GM23338 (cell line): ENCODE results near the gene C2CD4D. TPM values are rescaled to one million over a fixed set of nuclear protein-coding genes. Genes with fewer than 3 reads are reported as not detected.

Experiments used
- ATAC-seq: fragments of 200-7000 bp; cut with Tn5 transposase; 3 replicates; pipeline ENCODE4 v1.9.1; 2020
- DNase-seq: peaks from one replicate; pipeline ENCODE4 v3.0.0-alpha.2; 2015; ENCODE audit warnings: low spot score
- H2AFZ ChIP-seq: fragments of 200-600 bp; sonication (generic); 2 replicates; pipeline ENCODE4 v1.8.0; 2016; ENCODE audit warnings: antibody characterized with exemption, mild to moderate bottlenecking, moderate library complexity
- H3F3A ChIP-seq: fragments of 200-600 bp; sonication (generic); replicated peaks from 2 replicates; pipeline ENCODE4 v1.8.0; 2017; ENCODE audit warnings: antibody characterized with exemption, mixed run types, low read depth
- H3K27ac ChIP-seq: fragments of 200-600 bp; sonication (generic); 2 replicates; pipeline ENCODE4 v1.6.1; 2016; ENCODE audit warnings: low read depth
- H3K27me3 ChIP-seq: fragments of 200-600 bp; sonication (generic); 2 replicates; pipeline ENCODE4 v1.8.0; 2016; ENCODE audit warnings: mild to moderate bottlenecking, mixed run types, moderate library complexity; ENCODE audit not compliant: insufficient read depth
- H3K36me3 ChIP-seq: fragments of 200-600 bp; sonication (generic); 2 replicates; pipeline ENCODE4 v1.8.0; 2016; ENCODE audit warnings: mild to moderate bottlenecking; ENCODE audit not compliant: insufficient read depth
- H3K4me1 ChIP-seq: fragments of 200-600 bp; sonication (generic); 2 replicates; pipeline ENCODE4 v1.8.0; 2016; ENCODE audit warnings: mild to moderate bottlenecking, moderate library complexity; ENCODE audit not compliant: insufficient read depth
- H3K4me2 ChIP-seq: fragments of 200-600 bp; sonication (generic); 2 replicates; pipeline ENCODE4 v1.7.1; 2017; ENCODE audit warnings: mixed run types
- H3K4me3 ChIP-seq: fragments of 200-600 bp; sonication (generic); 2 replicates; pipeline ENCODE4 v1.6.1; 2016; ENCODE audit warnings: mixed run types
- H3K79me2 ChIP-seq: fragments of 200-600 bp; sonication (generic); replicated peaks from 2 replicates; pipeline ENCODE4 v1.8.0; 2017; ENCODE audit warnings: mild to moderate bottlenecking; ENCODE audit not compliant: insufficient read depth
- H3K9me2 ChIP-seq: fragments of 200-600 bp; sonication (generic); 2 replicates; pipeline ENCODE4 v1.8.0; 2017; ENCODE audit not compliant: insufficient read depth
- H4K20me1 ChIP-seq: fragments of 200-600 bp; sonication (generic); replicated peaks from 2 replicates; pipeline ENCODE4 v1.8.0; 2017; ENCODE audit warnings: mild to moderate bottlenecking; ENCODE audit not compliant: insufficient read depth
- H3K27ac Mint-ChIP-seq: 2 replicates; pipeline ENCODE4 v1.8.0; 2020; ENCODE audit warnings: inconsistent platforms, mild to moderate bottlenecking, moderate library complexity, mixed read lengths
- H3K27me3 Mint-ChIP-seq: 3 replicates; pipeline ENCODE4 v1.8.0; 2022; ENCODE audit warnings: low read depth, mild to moderate bottlenecking, moderate library complexity, mixed read lengths, inconsistent platforms; ENCODE audit not compliant: insufficient read depth, poor library complexity
- H3K36me3 Mint-ChIP-seq: 3 replicates; pipeline ENCODE4 v1.8.0; 2021; ENCODE audit warnings: low read depth, mild to moderate bottlenecking, inconsistent platforms, moderate library complexity, mixed read lengths
- H3K4me1 Mint-ChIP-seq: 3 replicates; pipeline ENCODE4 v1.8.0; 2020; ENCODE audit warnings: mild to moderate bottlenecking, inconsistent platforms, mixed read lengths
- H3K4me3 Mint-ChIP-seq: 3 replicates; pipeline ENCODE4 v1.8.0; 2021; ENCODE audit warnings: moderate library complexity, mild to moderate bottlenecking, inconsistent platforms, mixed read lengths
- H3K9me3 Mint-ChIP-seq: 3 replicates; pipeline ENCODE4 v1.8.0; 2020; ENCODE audit warnings: moderate library complexity, mild to moderate bottlenecking, inconsistent platforms, mixed read lengths
- CREB1 ChIP-seq: fragments of 250-450 bp; sonication (Bioruptor Pico); IDR thresholded peaks from 2 replicates; pipeline ENCODE4 v1.5.0; 2020; ENCODE audit warnings: low read depth, mild to moderate bottlenecking, moderate library complexity
- EZH2 ChIP-seq: fragments of 200-600 bp; sonication (generic); IDR thresholded peaks from one replicate; pipeline ENCODE4 v1.8.0; 2017; ENCODE audit warnings: antibody characterized with exemption, mild to moderate bottlenecking, low read depth; ENCODE audit not compliant: unreplicated experiment
- EZH2phosphoT487 ChIP-seq: fragments of 200-600 bp; sonication (generic); IDR thresholded peaks from one replicate; pipeline ENCODE4 v1.8.1; 2018; ENCODE audit warnings: antibody characterized with exemption; ENCODE audit not compliant: unreplicated experiment
- JUNB ChIP-seq: IDR thresholded peaks from one replicate; pipeline ENCODE4 v1.6.1; 2016; ENCODE audit warnings: antibody characterized with exemption; ENCODE audit not compliant: unreplicated experiment
- NANOG ChIP-seq: IDR thresholded peaks from 2 replicates; pipeline ENCODE4 v1.6.1; 2016; ENCODE audit warnings: antibody characterized with exemption, borderline replicate concordance
- POLR2AphosphoS5 ChIP-seq: IDR thresholded peaks from 2 replicates; pipeline ENCODE4 v1.6.1; 2016; ENCODE audit warnings: antibody characterized with exemption, low read depth
- STAT1 ChIP-seq: IDR thresholded peaks from one replicate; pipeline ENCODE4 v1.6.1; 2016; ENCODE audit warnings: antibody characterized with exemption; ENCODE audit not compliant: unreplicated experiment
- ZNF114 ChIP-seq: fragments of 250-450 bp; sonication (Bioruptor Pico); IDR thresholded peaks from 2 replicates; pipeline ENCODE4 v1.5.0; 2020; ENCODE audit warnings: mild to moderate bottlenecking, moderate library complexity
- ZNF331 ChIP-seq: fragments of 250-450 bp; sonication (Bioruptor Pico); IDR thresholded peaks from 2 replicates; pipeline ENCODE4 v1.5.0; 2020; ENCODE audit warnings: low read depth, mild to moderate bottlenecking, moderate library complexity
- polyA plus RNA-seq: library from polyadenylated mRNA; unstranded; fragments of >200 nt; fragmentation: Nextera tagmentation; extraction: Ambion mirVana; gene quantifications from 2 replicates; pipeline ENCODE4 v1.2.1, GENCODE V29; 2016
- total RNA-seq: library from RNA; depleted of rRNA; stranded (reverse); fragments of >200 nt; shearing (Covaris generic); gene quantifications from 2 replicates; pipeline ENCODE4 v1.2.3, GENCODE V29; 2014
- TF ChIP-seq, protein P1 (sequence below): fragments of 250-450 bp; sonication (Bioruptor Pico); IDR thresholded peaks from 2 replicates; pipeline ENCODE4 v1.5.0; 2020; ENCODE audit warnings: mild to moderate bottlenecking, moderate library complexity
- TF ChIP-seq, protein P2 (sequence below), 2 experiments: fragments of 200-600 bp in 1 of 2; sonication (generic) in 1 of 2; conservative IDR thresholded peaks; 2 replicates each; pipeline versions ENCODE4 v1.5.1 to v1.6.1; 2016 to 2017; ENCODE audit warnings: antibody characterized with exemption in 2 of 2, low read depth in 2 of 2, mild to moderate bottlenecking in 2 of 2, moderate library complexity in 1 of 2
- TF ChIP-seq, protein P3 (sequence below): IDR thresholded peaks from one replicate; pipeline ENCODE4 v1.6.1; 2018; ENCODE audit warnings: antibody characterized with exemption; ENCODE audit not compliant: unreplicated experiment
- TF ChIP-seq, protein P4 (sequence below): IDR thresholded peaks from 2 replicates; pipeline ENCODE4 v1.6.1; 2016; ENCODE audit warnings: antibody characterized with exemption

The C2CD4D gene
- total and polyA plus RNA-seq, 2 experiments from 2014 or later = 0.35 to 0.82 TPM

DNA sequence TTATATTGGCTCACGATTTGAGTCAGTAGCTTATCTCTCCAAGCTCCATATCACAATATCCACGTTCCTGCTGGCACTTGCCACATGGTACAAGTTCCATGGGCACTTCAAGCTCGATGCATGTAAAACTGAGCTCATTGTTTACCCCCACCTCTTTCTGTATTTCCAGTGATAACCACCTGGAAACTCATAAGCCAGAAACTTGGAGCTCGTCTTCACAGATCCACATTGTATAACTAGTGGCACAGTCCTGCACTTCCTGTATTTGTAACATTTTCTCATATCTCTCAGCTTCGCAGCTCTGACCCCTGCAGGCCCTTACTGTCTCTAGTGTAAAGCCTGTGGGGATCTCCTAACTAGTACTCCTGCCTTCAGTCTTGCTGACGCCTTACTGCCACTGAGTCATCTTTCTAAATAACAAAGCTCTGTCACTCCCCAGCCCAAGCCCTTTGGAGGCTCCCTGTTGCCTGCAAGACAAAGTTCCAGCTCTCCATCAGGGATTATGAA is 6.5 kb upstream of the C2CD4D start:
- H3K4me3 ChIP-seq = no peak overlapping the region
- no peaks in the 10 kb centered on the region for H3K36me3 ChIP-seq
- peaks cover 10% of the 10 kb centered on the region for H3K27me3 ChIP-seq
- Mint-ChIP-seq H3K4me3 (no peak overlapping the region), H3K27me3 (peaks cover 7% of the 10 kb centered on the region), H3K27ac (no peak overlapping the region; the same call in 1 of the 2 replicates), H3K36me3 (no peaks in the 10 kb centered on the region; the same call in 2 of the 3 replicates), H3K4me1 (peaks cover 14% of the 10 kb centered on the region), H3K9me3 (no peaks in the 10 kb centered on the region)
- no peak for TF ChIP-seq CREB1
- TF ChIP-seq, protein P1, sequence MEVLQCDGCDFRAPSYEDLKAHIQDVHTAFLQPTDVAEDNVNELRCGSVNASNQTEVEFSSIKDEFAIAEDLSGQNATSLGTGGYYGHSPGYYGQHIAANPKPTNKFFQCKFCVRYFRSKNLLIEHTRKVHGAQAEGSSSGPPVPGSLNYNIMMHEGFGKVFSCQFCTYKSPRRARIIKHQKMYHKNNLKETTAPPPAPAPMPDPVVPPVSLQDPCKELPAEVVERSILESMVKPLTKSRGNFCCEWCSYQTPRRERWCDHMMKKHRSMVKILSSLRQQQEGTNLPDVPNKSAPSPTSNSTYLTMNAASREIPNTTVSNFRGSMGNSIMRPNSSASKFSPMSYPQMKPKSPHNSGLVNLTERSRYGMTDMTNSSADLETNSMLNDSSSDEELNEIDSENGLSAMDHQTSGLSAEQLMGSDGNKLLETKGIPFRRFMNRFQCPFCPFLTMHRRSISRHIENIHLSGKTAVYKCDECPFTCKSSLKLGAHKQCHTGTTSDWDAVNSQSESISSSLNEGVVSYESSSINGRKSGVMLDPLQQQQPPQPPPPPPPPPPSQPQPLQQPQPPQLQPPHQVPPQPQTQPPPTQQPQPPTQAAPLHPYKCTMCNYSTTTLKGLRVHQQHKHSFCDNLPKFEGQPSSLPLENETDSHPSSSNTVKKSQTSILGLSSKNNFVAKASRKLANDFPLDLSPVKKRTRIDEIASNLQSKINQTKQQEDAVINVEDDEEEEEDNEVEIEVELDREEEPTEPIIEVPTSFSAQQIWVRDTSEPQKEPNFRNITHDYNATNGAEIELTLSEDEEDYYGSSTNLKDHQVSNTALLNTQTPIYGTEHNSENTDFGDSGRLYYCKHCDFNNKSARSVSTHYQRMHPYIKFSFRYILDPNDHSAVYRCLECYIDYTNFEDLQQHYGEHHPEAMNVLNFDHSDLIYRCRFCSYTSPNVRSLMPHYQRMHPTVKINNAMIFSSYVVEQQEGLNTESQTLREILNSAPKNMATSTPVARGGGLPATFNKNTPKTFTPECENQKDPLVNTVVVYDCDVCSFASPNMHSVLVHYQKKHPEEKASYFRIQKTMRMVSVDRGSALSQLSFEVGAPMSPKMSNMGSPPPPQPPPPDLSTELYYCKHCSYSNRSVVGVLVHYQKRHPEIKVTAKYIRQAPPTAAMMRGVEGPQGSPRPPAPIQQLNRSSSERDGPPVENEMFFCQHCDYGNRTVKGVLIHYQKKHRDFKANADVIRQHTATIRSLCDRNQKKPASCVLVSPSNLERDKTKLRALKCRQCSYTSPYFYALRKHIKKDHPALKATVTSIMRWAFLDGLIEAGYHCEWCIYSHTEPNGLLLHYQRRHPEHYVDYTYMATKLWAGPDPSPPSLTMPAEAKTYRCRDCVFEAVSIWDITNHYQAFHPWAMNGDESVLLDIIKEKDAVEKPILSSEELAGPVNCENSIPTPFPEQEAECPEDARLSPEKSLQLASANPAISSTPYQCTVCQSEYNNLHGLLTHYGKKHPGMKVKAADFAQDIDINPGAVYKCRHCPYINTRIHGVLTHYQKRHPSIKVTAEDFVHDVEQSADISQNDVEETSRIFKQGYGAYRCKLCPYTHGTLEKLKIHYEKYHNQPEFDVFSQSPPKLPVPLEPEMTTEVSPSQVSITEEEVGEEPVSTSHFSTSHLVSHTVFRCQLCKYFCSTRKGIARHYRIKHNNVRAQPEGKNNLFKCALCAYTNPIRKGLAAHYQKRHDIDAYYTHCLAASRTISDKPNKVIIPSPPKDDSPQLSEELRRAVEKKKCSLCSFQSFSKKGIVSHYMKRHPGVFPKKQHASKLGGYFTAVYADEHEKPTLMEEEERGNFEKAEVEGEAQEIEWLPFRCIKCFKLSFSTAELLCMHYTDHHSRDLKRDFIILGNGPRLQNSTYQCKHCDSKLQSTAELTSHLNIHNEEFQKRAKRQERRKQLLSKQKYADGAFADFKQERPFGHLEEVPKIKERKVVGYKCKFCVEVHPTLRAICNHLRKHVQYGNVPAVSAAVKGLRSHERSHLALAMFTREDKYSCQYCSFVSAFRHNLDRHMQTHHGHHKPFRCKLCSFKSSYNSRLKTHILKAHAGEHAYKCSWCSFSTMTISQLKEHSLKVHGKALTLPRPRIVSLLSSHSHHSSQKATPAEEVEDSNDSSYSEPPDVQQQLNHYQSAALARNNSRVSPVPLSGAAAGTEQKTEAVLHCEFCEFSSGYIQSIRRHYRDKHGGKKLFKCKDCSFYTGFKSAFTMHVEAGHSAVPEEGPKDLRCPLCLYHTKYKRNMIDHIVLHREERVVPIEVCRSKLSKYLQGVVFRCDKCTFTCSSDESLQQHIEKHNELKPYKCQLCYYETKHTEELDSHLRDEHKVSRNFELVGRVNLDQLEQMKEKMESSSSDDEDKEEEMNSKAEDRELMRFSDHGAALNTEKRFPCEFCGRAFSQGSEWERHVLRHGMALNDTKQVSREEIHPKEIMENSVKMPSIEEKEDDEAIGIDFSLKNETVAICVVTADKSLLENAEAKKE (CRISPR knock-in tag) = no peak
- TF ChIP-seq ZNF114 (CRISPR knock-in tag) = no peak
- TF ChIP-seq ZNF331 (CRISPR knock-in tag) = no peak
- TF ChIP-seq, protein P2, sequence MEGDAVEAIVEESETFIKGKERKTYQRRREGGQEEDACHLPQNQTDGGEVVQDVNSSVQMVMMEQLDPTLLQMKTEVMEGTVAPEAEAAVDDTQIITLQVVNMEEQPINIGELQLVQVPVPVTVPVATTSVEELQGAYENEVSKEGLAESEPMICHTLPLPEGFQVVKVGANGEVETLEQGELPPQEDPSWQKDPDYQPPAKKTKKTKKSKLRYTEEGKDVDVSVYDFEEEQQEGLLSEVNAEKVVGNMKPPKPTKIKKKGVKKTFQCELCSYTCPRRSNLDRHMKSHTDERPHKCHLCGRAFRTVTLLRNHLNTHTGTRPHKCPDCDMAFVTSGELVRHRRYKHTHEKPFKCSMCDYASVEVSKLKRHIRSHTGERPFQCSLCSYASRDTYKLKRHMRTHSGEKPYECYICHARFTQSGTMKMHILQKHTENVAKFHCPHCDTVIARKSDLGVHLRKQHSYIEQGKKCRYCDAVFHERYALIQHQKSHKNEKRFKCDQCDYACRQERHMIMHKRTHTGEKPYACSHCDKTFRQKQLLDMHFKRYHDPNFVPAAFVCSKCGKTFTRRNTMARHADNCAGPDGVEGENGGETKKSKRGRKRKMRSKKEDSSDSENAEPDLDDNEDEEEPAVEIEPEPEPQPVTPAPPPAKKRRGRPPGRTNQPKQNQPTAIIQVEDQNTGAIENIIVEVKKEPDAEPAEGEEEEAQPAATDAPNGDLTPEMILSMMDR (conservative IDR thresholded peaks at IDR 0.05; ENCODE audit: low read depth in 2 of 2) = no peak
- no peak for TF ChIP-seq EZH2
- TF ChIP-seq POLR2AphosphoS5 = no peak
- TF ChIP-seq STAT1 = no peak
- no peak for TF ChIP-seq NANOG
- TF ChIP-seq, protein P3, sequence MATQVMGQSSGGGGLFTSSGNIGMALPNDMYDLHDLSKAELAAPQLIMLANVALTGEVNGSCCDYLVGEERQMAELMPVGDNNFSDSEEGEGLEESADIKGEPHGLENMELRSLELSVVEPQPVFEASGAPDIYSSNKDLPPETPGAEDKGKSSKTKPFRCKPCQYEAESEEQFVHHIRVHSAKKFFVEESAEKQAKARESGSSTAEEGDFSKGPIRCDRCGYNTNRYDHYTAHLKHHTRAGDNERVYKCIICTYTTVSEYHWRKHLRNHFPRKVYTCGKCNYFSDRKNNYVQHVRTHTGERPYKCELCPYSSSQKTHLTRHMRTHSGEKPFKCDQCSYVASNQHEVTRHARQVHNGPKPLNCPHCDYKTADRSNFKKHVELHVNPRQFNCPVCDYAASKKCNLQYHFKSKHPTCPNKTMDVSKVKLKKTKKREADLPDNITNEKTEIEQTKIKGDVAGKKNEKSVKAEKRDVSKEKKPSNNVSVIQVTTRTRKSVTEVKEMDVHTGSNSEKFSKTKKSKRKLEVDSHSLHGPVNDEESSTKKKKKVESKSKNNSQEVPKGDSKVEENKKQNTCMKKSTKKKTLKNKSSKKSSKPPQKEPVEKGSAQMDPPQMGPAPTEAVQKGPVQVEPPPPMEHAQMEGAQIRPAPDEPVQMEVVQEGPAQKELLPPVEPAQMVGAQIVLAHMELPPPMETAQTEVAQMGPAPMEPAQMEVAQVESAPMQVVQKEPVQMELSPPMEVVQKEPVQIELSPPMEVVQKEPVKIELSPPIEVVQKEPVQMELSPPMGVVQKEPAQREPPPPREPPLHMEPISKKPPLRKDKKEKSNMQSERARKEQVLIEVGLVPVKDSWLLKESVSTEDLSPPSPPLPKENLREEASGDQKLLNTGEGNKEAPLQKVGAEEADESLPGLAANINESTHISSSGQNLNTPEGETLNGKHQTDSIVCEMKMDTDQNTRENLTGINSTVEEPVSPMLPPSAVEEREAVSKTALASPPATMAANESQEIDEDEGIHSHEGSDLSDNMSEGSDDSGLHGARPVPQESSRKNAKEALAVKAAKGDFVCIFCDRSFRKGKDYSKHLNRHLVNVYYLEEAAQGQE = no peak
- TF ChIP-seq JUNB = no peak
- TF ChIP-seq, protein P4, sequence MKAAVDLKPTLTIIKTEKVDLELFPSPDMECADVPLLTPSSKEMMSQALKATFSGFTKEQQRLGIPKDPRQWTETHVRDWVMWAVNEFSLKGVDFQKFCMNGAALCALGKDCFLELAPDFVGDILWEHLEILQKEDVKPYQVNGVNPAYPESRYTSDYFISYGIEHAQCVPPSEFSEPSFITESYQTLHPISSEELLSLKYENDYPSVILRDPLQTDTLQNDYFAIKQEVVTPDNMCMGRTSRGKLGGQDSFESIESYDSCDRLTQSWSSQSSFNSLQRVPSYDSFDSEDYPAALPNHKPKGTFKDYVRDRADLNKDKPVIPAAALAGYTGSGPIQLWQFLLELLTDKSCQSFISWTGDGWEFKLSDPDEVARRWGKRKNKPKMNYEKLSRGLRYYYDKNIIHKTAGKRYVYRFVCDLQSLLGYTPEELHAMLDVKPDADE = no peak
- no peak for TF ChIP-seq EZH2phosphoT487
- no peak overlapping the region for H3K27ac ChIP-seq
- H3K4me2 ChIP-seq = peak overlapping the region; percentile 20; the same call in 1 of the 2 replicates
- H3K79me2 ChIP-seq = no peaks in the 10 kb centered on the region
- H3K9me2 ChIP-seq = no peaks in the 10 kb centered on the region
- H3K4me1 ChIP-seq = 0 out of 2 replicates have a peak, but pooled peaks cover 4% of the 10 kb centered on the region
- ATAC-seq (peak; percentile 90), DNase-seq (peak; percentile 33)
- no peaks in the 10 kb centered on the region for H3F3A ChIP-seq
- no peak overlapping the region for H2AFZ ChIP-seq
- H4K20me1 ChIP-seq = no peaks in the 10 kb centered on the region
